Transverse colon (tissue), 3 donors: Measurements from ENCODE around the gene RUVBL2.

Experiments used
- CTCF ChIP-seq, 5 experiments: fragments of 200-600 bp in 3 of 5; fragments of 450-650 bp in 2 of 5; sonication (generic) in 3 of 5; IDR thresholded peaks; 1 replicate in 2 of 5; 2 replicates in 3 of 5; pipeline ENCODE4 v1.5.1; 2016 to 2017; ENCODE audit warnings: antibody characterized with exemption in 5 of 5, inconsistent platforms in 3 of 5, mild to moderate bottlenecking in 2 of 5, moderate library complexity in 1 of 5
- EP300 ChIP-seq: sonication (generic); formaldehyde crosslinking; IDR thresholded peaks from one replicate; pipeline ENCODE4 v1.6.1; 2017; ENCODE audit warnings: antibody characterized with exemption, low read depth
- POLR2A ChIP-seq: fragments of 450-650 bp; IDR thresholded peaks from one replicate; pipeline ENCODE4 v1.6.1; 2016; ENCODE audit warnings: antibody characterized with exemption, mild to moderate bottlenecking, moderate library complexity

- no peak for TF ChIP-seq EP300
- TF ChIP-seq POLR2A: no peak
- no peak for TF ChIP-seq CTCF (IDR thresholded peaks at IDR 0.05)
Measured at GRCh38 chr19:48990400-48990799, 3.3 kb upstream of the RUVBL2 start.
